HEK293 (cell line): Measurements from ENCODE around the gene ATP7A.

Source experiments
- GLIS1 ChIP-seq: fragments of 450-650 bp; formaldehyde crosslinking; IDR thresholded peaks from 2 replicates; pipeline ENCODE4 v1.5.1; 2016; ENCODE audit warnings: missing biosample characterization, missing genetic modification characterization
- KLF1 ChIP-seq: fragments of 450-650 bp; formaldehyde crosslinking; IDR thresholded peaks from 2 replicates; pipeline ENCODE4 v1.5.1; 2016; ENCODE audit warnings: missing biosample characterization, missing genetic modification characterization
- KLF8 ChIP-seq: fragments of 450-650 bp; formaldehyde crosslinking; IDR thresholded peaks from 2 replicates; pipeline ENCODE4 v1.5.1; 2016; ENCODE audit warnings: missing biosample characterization, missing genetic modification characterization
- OVOL3 ChIP-seq: fragments of 450-650 bp; formaldehyde crosslinking; IDR thresholded peaks from 2 replicates; pipeline ENCODE4 v1.5.1; 2016; ENCODE audit warnings: missing biosample characterization, missing genetic modification characterization
- SP2 ChIP-seq: fragments of 450-650 bp; formaldehyde crosslinking; IDR thresholded peaks from 2 replicates; pipeline ENCODE4 v1.5.1; 2016; ENCODE audit warnings: missing biosample characterization, missing genetic modification characterization
- SP3 ChIP-seq: fragments of 450-650 bp; formaldehyde crosslinking; IDR thresholded peaks from 2 replicates; pipeline ENCODE4 v1.5.1; 2016; ENCODE audit warnings: missing biosample characterization, missing genetic modification characterization
- SP7 ChIP-seq: fragments of 450-650 bp; formaldehyde crosslinking; IDR thresholded peaks from 2 replicates; pipeline ENCODE4 v1.5.1; 2016; ENCODE audit warnings: missing biosample characterization, missing genetic modification characterization
- ZBTB21 ChIP-seq: fragments of 450-650 bp; formaldehyde crosslinking; IDR thresholded peaks from 2 replicates; pipeline ENCODE4 v1.5.1; 2017; ENCODE audit warnings: missing biosample characterization, missing genetic modification characterization
- ZFP3 ChIP-seq: fragments of 450-650 bp; formaldehyde crosslinking; IDR thresholded peaks from 2 replicates; pipeline ENCODE4 v1.5.1; 2016; ENCODE audit warnings: low read depth, missing biosample characterization, missing genetic modification characterization
- ZFP37 ChIP-seq: fragments of 450-650 bp; formaldehyde crosslinking; IDR thresholded peaks from 2 replicates; pipeline ENCODE4 v1.5.1; 2016; ENCODE audit warnings: missing biosample characterization, missing genetic modification characterization
- ZFP41 ChIP-seq: fragments of 450-650 bp; formaldehyde crosslinking; IDR thresholded peaks from 2 replicates; pipeline ENCODE4 v1.5.1; 2016; ENCODE audit warnings: missing biosample characterization, missing genetic modification characterization, borderline replicate concordance
- ZFP69B ChIP-seq: fragments of 450-650 bp; formaldehyde crosslinking; IDR thresholded peaks from 2 replicates; pipeline ENCODE4 v1.5.1; 2016; ENCODE audit warnings: missing biosample characterization, missing genetic modification characterization
- ZNF10 ChIP-seq: fragments of 450-650 bp; formaldehyde crosslinking; IDR thresholded peaks from 2 replicates; pipeline ENCODE4 v1.5.1; 2017; ENCODE audit warnings: missing biosample characterization, missing genetic modification characterization
- ZNF133 ChIP-seq: fragments of 450-650 bp; formaldehyde crosslinking; IDR thresholded peaks from 2 replicates; pipeline ENCODE4 v1.5.1; 2016; ENCODE audit warnings: missing biosample characterization, missing genetic modification characterization
- ZNF138 ChIP-seq: fragments of 450-650 bp; formaldehyde crosslinking; IDR thresholded peaks from 2 replicates; pipeline ENCODE4 v1.5.1; 2016; ENCODE audit warnings: missing biosample characterization, missing genetic modification characterization, borderline replicate concordance
- ZNF155 ChIP-seq: fragments of 450-650 bp; formaldehyde crosslinking; IDR thresholded peaks from 2 replicates; pipeline ENCODE4 v1.5.1; 2016; ENCODE audit warnings: missing biosample characterization, missing genetic modification characterization
- ZNF16 ChIP-seq: fragments of 450-650 bp; formaldehyde crosslinking; IDR thresholded peaks from 2 replicates; pipeline ENCODE4 v1.5.1; 2016; ENCODE audit warnings: low read depth, missing biosample characterization, missing genetic modification characterization
- ZNF266 ChIP-seq: fragments of 450-650 bp; formaldehyde crosslinking; IDR thresholded peaks from 2 replicates; pipeline ENCODE4 v1.5.1; 2016; ENCODE audit warnings: missing biosample characterization, missing genetic modification characterization, low read depth
- ZNF274 ChIP-seq, 2 experiments: fragments of 200-500 bp in 1 of 2; fragments of 450-650 bp in 1 of 2; sonication (Bioruptor generic) in 1 of 2; formaldehyde crosslinking in 1 of 2; IDR thresholded peaks; 2 replicates each; pipeline versions ENCODE4 v1.5.1 to v1.6.1; 2014 to 2016; ENCODE audit warnings: borderline replicate concordance in 1 of 2, inconsistent platforms in 1 of 2, low read length in 1 of 2, missing biosample characterization in 1 of 2, missing genetic modification characterization in 1 of 2
- ZNF302 ChIP-seq: fragments of 450-650 bp; formaldehyde crosslinking; IDR thresholded peaks from 2 replicates; pipeline ENCODE4 v1.5.1; 2016; ENCODE audit warnings: missing biosample characterization, missing genetic modification characterization, low read depth
- ZNF529 ChIP-seq: fragments of 450-650 bp; formaldehyde crosslinking; IDR thresholded peaks from 2 replicates; pipeline ENCODE4 v1.5.1; 2017; ENCODE audit warnings: missing genetic modification characterization, missing biosample characterization; ENCODE audit not compliant: insufficient replicate concordance
- ZNF621 ChIP-seq: fragments of 450-650 bp; formaldehyde crosslinking; IDR thresholded peaks from 2 replicates; pipeline ENCODE4 v1.5.1; 2017; ENCODE audit warnings: missing biosample characterization, missing genetic modification characterization
- ZNF623 ChIP-seq: fragments of 450-650 bp; formaldehyde crosslinking; IDR thresholded peaks from 2 replicates; pipeline ENCODE4 v1.5.1; 2016; ENCODE audit warnings: missing biosample characterization, missing genetic modification characterization
- ZNF626 ChIP-seq: fragments of 450-650 bp; sonication (Bioruptor Pico); formaldehyde crosslinking; IDR thresholded peaks from 2 replicates; pipeline ENCODE4 v1.5.1; 2018; ENCODE audit warnings: missing biosample characterization, missing genetic modification characterization, inconsistent platforms
- ZNF701 ChIP-seq: fragments of 450-650 bp; formaldehyde crosslinking; IDR thresholded peaks from 2 replicates; pipeline ENCODE4 v1.5.1; 2016; ENCODE audit warnings: missing biosample characterization, missing genetic modification characterization
- ZNF747 ChIP-seq: fragments of 450-650 bp; formaldehyde crosslinking; IDR thresholded peaks from 2 replicates; pipeline ENCODE4 v1.5.1; 2016; ENCODE audit warnings: missing biosample characterization, missing genetic modification characterization
- TF ChIP-seq, protein P1 (sequence below): fragments of 450-650 bp; formaldehyde crosslinking; IDR thresholded peaks from 2 replicates; pipeline ENCODE4 v1.5.1; 2016; ENCODE audit warnings: missing biosample characterization, missing genetic modification characterization
- TF ChIP-seq, protein P2 (sequence below): fragments of 450-650 bp; formaldehyde crosslinking; IDR thresholded peaks from 2 replicates; pipeline ENCODE4 v1.5.1; 2016; ENCODE audit warnings: missing biosample characterization, missing genetic modification characterization
- TF ChIP-seq, protein P3 (sequence below): fragments of 450-650 bp; formaldehyde crosslinking; IDR thresholded peaks from 2 replicates; pipeline ENCODE4 v1.5.1; 2016; ENCODE audit warnings: missing biosample characterization, missing genetic modification characterization, borderline replicate concordance
- TF ChIP-seq, protein P4 (sequence below): fragments of 450-650 bp; formaldehyde crosslinking; IDR thresholded peaks from 2 replicates; pipeline ENCODE4 v1.5.1; 2016; ENCODE audit warnings: missing biosample characterization, missing genetic modification characterization

ATP7A gene

DNA sequence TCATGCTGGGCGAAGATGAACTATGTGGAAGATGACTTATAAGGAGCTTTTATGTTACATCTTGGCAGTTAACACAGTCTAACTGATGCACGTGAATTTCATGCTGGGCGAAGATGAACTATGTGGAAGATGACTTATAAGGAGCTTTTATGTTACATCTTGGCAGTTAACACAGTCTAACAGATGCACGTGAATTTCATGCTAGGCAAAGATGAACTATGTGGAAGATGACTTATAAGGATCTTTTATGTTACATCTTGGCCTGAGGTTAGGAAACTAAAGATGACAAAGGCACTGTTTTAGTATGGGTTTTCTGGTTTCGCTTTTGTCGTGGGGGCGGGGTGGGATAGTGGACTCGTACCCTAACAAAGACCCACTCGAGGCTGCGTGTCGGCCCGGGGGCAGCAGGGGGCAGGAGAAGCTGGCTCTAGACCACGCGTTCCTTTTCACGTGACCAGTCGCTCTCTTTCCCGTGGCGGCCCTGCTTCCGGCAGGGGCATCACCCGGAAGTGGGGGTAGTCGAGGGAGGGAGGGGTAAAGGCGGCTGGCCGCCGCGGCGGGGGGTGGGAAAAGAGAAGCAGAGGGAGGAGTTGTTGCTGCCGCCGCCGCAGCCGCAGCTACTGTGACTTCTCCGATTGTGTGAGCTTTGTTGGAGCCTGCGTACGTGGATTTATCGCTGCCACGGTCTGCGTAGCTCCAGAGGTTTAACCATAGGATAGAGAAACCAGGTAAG, at the start of gene ATP7A (continued):
- TF ChIP-seq ZFP3 (tag by site-specific recombination) (no peak), GLIS1 (peak; percentile 67), ZNF155 (tag by site-specific recombination) (no peak), ZNF626 (tag by site-specific recombination) (no peak), ZNF16 (tag by site-specific recombination) (no peak), KLF1 (tag by site-specific recombination) (no peak), ZNF623 (no peak), ZFP69B (no peak), ZNF747 (no peak), KLF8 (tag by site-specific recombination) (peak; percentile 27; the same call in 1 of the 2 replicates), ZNF701 (tag by site-specific recombination) (no peak; the same call in 1 of the 2 replicates), SP7 (tag by site-specific recombination) (0 out of 2 replicates have a peak, but pooled peaks have one; percentile 13), ZNF10 (tag by site-specific recombination) (no peak), ZFP41 (tag by site-specific recombination) (no peak), SP2 (tag by site-specific recombination) (peak; percentile 62), ZFP37 (tag by site-specific recombination) (no peak), ZNF274 (IDR thresholded peaks at IDR 0.05; ENCODE audit: low read length) (no peak), ZNF274 (tag by site-specific recombination; IDR thresholded peaks at IDR 0.05; ENCODE audit: borderline replicate concordance) (no peak), ZNF133 (tag by site-specific recombination) (no peak), ZNF621 (tag by site-specific recombination) (no peak), OVOL3 (tag by site-specific recombination) (no peak), ZNF266 (tag by site-specific recombination) (no peak), SP3 (tag by site-specific recombination) (peak; percentile 40), ZNF529 (tag by site-specific recombination) (no peak), ZNF302 (no peak), ZBTB21 (tag by site-specific recombination) (no peak), ZNF138 (tag by site-specific recombination) (no peak)
- TF ChIP-seq, protein P1, sequence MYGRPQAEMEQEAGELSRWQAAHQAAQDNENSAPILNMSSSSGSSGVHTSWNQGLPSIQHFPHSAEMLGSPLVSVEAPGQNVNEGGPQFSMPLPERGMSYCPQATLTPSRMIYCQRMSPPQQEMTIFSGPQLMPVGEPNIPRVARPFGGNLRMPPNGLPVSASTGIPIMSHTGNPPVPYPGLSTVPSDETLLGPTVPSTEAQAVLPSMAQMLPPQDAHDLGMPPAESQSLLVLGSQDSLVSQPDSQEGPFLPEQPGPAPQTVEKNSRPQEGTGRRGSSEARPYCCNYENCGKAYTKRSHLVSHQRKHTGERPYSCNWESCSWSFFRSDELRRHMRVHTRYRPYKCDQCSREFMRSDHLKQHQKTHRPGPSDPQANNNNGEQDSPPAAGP, result no peak
- TF ChIP-seq, protein P2, sequence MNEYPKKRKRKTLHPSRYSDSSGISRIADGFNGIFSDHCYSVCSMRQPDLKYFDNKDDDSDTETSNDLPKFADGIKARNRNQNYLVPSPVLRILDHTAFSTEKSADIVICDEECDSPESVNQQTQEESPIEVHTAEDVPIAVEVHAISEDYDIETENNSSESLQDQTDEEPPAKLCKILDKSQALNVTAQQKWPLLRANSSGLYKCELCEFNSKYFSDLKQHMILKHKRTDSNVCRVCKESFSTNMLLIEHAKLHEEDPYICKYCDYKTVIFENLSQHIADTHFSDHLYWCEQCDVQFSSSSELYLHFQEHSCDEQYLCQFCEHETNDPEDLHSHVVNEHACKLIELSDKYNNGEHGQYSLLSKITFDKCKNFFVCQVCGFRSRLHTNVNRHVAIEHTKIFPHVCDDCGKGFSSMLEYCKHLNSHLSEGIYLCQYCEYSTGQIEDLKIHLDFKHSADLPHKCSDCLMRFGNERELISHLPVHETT, result no peak
- TF ChIP-seq, protein P3, sequence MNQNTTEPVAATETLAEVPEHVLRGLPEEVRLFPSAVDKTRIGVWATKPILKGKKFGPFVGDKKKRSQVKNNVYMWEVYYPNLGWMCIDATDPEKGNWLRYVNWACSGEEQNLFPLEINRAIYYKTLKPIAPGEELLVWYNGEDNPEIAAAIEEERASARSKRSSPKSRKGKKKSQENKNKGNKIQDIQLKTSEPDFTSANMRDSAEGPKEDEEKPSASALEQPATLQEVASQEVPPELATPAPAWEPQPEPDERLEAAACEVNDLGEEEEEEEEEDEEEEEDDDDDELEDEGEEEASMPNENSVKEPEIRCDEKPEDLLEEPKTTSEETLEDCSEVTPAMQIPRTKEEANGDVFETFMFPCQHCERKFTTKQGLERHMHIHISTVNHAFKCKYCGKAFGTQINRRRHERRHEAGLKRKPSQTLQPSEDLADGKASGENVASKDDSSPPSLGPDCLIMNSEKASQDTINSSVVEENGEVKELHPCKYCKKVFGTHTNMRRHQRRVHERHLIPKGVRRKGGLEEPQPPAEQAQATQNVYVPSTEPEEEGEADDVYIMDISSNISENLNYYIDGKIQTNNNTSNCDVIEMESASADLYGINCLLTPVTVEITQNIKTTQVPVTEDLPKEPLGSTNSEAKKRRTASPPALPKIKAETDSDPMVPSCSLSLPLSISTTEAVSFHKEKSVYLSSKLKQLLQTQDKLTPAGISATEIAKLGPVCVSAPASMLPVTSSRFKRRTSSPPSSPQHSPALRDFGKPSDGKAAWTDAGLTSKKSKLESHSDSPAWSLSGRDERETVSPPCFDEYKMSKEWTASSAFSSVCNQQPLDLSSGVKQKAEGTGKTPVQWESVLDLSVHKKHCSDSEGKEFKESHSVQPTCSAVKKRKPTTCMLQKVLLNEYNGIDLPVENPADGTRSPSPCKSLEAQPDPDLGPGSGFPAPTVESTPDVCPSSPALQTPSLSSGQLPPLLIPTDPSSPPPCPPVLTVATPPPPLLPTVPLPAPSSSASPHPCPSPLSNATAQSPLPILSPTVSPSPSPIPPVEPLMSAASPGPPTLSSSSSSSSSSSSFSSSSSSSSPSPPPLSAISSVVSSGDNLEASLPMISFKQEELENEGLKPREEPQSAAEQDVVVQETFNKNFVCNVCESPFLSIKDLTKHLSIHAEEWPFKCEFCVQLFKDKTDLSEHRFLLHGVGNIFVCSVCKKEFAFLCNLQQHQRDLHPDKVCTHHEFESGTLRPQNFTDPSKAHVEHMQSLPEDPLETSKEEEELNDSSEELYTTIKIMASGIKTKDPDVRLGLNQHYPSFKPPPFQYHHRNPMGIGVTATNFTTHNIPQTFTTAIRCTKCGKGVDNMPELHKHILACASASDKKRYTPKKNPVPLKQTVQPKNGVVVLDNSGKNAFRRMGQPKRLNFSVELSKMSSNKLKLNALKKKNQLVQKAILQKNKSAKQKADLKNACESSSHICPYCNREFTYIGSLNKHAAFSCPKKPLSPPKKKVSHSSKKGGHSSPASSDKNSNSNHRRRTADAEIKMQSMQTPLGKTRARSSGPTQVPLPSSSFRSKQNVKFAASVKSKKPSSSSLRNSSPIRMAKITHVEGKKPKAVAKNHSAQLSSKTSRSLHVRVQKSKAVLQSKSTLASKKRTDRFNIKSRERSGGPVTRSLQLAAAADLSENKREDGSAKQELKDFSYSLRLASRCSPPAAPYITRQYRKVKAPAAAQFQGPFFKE (tag by site-specific recombination), result no peak
- TF ChIP-seq, protein P4, sequence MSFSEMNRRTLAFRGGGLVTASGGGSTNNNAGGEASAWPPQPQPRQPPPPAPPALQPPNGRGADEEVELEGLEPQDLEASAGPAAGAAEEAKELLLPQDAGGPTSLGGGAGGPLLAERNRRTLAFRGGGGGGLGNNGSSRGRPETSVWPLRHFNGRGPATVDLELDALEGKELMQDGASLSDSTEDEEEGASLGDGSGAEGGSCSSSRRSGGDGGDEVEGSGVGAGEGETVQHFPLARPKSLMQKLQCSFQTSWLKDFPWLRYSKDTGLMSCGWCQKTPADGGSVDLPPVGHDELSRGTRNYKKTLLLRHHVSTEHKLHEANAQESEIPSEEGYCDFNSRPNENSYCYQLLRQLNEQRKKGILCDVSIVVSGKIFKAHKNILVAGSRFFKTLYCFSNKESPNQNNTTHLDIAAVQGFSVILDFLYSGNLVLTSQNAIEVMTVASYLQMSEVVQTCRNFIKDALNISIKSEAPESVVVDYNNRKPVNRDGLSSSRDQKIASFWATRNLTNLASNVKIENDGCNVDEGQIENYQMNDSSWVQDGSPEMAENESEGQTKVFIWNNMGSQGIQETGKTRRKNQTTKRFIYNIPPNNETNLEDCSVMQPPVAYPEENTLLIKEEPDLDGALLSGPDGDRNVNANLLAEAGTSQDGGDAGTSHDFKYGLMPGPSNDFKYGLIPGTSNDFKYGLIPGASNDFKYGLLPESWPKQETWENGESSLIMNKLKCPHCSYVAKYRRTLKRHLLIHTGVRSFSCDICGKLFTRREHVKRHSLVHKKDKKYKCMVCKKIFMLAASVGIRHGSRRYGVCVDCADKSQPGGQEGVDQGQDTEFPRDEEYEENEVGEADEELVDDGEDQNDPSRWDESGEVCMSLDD (tag by site-specific recombination), result no peak
